Forelimb muscle (tissue), 1 donor: ENCODE data around the gene SEMA3B. TPM values are rescaled to one million over a fixed set of nuclear protein-coding genes. Genes with fewer than 3 reads are reported as not detected.
"Not testable (repeated sequence)": the region's sequence is repeated elsewhere in the genome, so short reads cannot be mapped to it uniquely, and the experiment has no call there.

Experiments
- DNase-seq: peaks from one replicate; pipeline ENCODE4 v3.0.0-alpha.2; 2013; ENCODE audit warnings: low read depth
- polyA plus RNA-seq: library from polyadenylated mRNA; unstranded; fragments of 120-200 nt; gene quantifications from one replicate; pipeline ENCODE4 v1.2.1, GENCODE V29; 2013; ENCODE audit not compliant: insufficient read length

The SEMA3B gene
- polyA plus RNA-seq, 1 donor, result 36.7 TPM

DNA sequence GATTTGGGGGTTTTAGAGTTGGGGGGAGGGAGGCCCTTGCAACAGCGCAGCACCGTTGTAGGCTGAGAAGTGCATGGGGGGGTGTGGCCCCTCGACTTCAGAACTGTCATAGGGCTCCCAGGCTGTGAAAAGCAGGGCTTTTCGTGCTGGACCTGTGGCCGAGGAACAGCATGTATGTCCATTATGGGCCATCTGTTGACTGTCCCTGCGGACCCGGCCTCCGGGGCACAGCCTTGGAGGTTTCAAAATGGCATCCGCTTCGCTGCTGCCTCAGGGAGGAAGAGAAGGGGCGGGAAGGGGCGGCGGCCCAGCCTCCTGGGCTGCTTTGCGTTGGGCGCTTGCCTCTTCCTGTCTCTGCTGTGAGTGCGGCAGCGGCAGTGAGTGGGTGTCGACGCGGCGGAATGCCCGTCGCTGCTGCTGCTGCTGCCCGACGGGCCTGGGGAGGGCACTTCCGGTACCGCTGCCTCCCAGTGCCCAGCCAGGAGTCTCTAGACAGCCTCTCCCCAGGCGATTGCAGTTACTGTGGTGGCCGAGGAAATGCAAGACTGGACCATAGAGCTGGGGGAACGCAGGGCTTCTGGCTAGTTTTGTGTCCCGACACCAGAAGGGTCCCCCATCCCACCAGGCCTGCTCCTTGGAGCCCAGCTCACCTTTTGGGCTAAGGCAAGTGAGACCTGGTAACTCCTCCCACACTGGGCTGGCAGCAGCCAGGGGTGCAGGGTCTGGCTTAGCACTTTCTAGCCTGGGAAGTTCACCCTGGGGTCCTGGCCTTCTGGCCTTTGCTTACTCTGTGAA, 31.0 kb upstream of the SEMA3B start:
- no peak for DNase-seq

DNA sequence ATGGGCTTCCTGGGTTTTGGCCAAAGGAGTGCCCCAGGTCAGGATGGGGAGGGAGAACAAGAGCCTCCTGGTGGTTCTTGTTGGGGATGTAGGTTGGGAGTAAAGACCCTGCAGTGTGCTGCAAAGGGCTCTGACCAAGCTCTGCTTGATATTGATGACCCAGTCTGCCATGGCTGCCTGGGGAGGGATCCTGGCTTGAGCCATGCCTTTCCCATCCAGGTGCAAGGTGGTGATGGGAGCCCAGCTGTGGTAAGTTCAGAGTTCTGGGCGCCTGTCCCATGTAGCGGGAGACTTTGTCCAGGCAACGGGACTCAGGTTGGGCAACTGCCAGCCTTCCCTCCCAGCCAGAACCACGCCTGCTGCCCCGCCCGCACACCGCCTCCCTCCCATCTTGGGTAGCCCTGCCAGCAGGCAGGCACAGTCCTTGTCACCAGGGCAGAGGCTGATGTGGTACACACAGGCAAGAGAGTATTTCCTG, 30.4 kb upstream of the SEMA3B start:
- DNase-seq, result no peak

DNA sequence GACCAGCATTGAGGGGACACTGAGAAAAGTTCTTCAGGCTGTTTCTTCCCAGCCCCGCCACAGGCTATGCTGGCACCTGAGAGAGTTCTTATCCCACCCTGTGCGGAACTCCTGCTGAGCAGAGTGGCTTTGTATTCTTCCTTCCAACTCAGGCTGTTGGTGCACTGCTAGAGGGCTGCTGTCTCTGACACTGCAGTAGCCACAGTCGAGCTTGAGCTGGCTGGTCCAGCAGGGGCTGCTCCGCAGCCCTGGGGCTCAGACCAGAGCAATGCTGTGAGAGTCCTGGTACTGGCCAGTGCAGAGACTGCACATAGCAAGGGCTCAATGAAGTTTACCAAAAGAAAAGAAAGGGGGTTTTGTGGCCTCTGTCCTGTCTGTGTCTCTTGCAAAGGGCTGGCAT, 29.3 kb upstream of the SEMA3B start:
- no peak for DNase-seq

DNA sequence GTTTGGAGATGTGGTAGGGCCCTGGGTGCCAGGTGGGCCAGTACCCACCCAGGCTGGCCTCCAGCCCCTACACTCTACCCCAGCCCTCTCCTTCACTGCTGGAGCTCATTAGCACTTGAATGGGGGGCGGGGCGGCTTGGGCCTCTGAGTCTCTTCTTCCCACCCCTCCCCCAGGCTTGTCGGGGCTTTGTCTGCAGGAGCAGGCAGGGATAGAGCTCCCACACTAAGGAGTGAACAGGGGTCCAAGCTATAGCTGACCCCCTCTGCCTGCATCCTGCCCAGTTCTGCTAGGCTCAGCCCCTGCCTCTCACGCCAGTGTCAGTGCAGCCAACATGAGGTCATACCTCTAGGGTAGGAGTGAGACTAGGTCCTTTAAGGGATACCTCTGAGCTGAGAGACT, 27.8 kb upstream of the SEMA3B start:
- DNase-seq, result no peak

DNA sequence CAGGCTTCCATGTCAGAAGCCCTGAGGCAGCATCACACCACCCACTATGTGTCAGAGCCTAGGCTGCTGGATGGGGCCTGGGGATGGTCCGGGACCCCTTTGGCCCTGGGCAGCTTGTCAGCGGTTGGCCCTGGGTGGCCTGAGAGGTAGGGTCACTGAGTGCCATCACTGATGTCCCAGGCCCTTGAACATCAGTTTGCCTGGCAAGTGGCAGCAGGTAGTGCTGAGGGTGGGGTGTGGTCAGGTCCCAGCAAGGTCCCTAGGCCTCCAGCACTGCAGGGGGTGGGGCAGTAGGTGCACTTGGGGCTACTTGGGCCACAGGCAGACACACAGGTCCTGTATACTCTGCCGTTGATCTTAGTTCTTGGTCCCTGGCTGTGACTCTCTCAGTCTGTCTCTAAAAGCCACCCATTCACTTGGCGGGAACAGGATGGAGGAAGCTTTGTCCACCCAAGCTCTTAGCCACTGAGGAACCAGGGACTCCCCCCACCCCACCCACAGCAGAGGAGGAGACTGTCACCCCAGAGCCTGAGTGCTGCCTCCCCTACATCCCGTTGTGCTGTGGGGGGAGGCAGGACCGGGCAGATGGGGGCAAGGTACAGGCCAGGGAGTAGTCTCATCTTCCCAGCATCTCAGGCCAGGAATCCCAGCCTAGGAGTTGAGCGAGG, 27.1 kb upstream of the SEMA3B start:
- no peak for DNase-seq

DNA sequence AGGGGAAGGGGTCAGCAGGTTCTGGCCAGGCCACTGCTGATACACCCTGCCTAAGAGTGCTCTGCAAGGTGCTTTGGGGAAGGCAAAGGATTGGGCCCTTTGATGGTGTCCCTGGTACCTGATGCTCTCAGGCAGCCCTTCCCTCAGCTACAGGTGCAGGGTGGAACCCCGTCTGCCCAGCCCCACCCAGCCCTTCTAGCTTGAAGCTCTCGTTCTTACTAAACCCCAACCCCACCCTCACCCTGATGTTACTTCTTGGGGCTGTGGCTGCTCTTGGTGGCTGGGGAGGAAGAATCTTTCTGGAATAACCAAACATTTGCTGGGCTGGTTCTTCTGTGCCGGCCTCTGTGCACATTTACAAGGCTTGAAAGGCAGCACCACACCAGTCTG, 26.6 kb upstream of the SEMA3B start:
- DNase-seq, result no peak

DNA sequence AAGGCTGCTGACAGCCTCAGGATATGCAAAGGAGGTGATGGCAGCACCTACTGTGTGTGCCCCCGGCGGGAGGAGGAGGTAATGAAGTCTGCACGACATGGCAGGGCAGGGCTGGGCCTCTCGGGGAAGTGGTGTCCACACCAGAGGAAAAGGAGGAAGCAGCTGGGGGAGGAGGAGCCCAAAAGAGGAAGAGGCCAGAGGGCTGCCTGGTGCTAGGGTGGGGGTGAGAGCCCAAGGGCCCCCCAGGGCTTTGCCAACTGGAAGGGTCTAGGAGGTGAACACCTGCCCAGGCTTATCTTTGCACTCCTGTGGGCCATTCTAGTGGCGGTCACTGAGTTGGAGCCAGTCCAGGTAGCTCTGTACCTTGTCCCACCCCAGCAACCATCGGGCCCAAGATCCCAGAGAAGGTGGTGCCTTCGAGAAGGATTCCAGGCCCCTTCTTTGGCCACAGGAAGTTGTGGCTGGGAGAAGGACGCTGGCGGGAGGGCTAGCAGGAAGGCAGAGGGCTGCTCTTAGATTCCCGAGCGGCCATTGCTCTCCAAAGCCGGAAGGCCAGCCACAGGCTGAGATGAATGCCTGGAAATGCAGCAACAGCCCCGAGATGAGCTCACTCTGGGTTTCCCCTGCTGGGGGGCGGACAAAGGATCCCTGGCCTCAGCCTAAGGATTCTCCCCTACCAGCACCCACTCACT, 25.9 kb upstream of the SEMA3B start:
- DNase-seq, result no peak

DNA sequence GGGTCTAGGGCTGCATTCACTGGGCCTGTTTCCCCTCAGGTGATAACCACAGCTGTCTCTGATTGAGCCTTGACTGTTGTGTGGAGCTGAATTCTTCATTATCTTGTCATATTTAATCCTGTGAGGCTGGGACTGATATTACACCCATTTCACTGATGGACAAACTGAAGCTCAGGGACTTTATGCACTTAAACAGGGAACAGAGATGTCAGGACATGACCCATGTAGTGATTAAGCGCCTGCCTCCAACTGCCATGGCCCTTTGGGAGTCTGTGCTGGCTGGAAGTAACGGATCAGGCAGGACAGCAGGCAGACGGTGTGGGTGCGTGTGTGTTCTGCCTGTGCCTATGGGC, 25.4 kb upstream of the SEMA3B start:
- no peak for DNase-seq

DNA sequence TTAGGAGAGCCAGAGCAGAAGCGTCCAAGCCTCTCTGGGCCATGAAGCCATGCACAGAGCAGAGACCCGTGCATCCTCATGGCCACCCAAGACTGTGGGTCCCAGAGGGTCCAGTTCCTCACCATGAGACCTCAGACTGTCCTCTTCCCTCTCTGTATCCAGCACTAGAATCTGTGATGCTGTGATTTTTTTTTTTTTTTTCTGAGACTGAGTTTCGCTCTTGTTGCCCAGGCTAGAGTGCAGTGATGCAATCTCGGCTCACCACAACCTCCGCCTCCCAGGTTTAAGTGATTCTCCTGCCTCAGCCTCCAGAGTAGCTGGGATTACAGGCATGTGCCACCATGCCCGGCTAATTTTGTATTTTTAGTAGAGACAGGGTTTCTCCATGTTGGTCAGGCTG, 24.1 kb upstream of the SEMA3B start:
- DNase-seq, result not testable (repeated sequence)

DNA sequence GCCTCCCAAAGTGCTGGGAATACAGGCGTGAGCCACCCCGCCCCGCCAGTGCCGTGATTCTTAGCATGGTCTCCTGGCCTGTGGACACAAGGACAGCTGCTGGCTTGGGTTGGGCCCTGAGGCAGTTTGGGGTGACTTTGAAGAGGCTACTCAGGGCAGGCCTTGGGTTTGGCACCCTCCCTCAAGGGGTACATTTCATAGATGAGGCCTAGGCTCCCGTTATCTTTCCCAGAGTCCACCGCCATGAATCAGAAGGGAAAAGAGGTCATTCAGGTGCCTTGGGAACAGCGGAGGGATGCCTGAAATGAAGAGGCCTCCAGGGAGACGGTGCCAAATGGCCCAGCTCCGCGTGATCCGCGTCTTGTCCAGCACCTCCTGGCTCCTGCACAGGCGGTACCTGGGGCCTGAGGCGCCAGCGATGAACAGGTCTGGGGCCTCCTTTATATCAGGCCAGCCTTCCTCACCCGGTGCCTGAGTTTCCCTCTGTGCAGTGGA, 23.6 kb upstream of the SEMA3B start:
- DNase-seq, result no peak

DNA sequence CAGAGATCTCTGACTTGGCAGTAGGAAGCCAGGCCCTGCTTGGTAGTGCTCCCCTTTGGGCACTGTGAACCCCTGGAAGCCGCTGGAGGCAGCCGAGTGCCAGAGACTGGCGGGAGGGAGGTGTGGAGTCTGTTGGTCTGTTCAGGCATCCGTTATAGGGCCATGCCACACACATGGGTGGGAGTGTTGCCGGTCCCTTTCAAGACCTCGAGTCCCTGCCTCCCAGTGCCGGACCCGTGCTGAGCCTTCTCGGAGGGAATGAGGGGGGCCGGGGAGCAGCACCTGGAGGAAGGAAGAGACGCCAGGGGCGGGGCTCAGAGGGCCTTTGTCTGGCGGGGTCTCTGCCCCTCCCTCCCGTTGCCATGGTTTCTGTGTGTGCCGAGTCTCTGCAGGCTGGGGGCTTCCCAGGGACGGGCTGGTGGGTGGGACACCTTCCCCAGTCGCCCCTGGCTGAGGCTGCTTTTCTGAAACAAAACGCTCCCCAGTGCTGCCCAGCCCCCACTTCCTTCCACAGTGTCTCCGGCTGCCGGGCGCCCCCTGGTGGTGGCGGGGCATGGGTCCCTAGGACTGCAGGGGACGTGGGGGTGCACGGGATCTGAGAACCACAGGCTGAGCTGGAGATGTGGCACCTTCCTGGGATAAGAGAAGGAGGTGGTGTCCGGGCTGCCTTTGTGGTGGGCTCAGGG, 23.0 kb upstream of the SEMA3B start:
- no peak for DNase-seq

DNA sequence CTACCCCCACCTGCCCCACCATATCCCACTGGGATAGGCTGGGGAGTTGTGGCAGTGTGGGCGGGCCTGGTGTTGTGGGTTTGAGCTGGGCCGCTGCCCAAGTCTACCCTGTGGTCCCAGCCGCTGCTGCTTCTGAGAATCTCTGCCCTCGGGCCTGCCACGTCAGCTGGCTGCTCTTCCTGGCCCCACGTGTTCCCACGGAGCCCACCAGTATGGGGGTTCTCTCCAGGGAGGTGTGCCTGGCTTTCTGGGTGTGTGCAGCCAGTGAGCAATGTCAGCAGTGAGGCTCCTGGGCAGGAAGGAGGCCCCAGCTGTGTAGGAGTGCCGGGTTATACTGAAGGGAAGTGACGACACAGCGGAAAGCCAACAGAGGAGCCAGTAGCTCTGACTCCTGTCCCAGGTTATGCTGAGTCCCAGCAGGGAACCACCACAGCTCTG, 22.4 kb upstream of the SEMA3B start:
- DNase-seq, result no peak

DNA sequence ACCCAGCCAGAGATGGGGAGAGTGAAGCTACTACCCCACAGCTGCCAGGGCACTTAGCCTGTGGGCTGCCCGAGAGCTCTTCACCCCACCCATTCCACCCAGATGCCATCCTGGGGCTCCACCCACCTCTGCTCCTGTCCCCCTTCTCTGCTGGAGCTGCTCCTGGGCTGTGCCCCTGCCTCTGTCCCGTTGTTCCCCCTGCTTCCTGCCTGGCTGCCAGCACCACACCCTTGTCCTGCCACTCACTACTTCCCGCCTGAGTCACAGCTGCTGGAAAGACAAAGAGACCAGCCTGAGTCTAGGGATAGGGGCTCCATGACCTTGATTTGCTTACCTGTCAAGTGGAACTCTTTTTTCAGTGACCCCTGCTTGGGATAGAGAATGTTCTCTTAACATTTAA, 20.6 kb upstream of the SEMA3B start:
- DNase-seq, result no peak

DNA sequence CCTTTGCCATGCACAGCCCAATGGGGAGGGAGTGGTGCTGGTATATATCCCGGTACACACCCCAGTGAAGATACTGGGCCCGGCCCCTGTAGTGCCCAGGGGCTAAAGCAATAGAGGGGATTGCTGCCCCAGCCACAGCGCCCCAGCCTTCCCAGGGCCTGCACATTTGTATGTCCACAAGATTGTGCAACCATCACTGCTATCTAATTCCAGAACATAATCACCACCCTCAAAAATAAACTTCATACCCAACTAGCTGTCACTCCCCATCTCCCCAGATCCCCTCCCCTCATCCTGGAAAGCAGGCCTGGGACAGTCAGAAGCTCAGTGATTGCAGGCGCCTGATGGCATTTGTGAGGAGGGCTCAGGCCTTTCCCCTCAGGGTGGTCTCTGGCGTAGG, 19.5 kb upstream of the SEMA3B start:
- DNase-seq, result no peak

DNA sequence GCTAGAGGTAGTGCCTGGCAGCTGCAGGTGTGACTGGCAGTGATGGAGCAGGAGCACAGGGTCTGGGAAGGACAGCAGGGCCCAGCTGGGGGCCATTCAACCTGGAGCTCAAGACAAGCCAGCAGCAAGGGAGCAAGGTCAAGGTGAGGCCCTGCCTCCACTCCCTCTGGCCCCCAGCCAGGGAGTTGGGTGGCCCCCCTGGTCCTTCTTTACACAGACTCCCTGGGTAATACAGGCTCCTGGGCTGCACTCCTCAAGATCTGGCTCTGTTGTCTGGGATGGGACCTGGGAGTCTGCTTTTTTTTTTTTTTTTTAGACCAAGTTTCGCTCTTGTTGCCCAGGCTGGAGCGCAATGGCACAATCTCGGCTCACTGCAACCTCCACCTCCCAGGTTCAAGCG, 18.4 kb upstream of the SEMA3B start:
- DNase-seq, result no peak

DNA sequence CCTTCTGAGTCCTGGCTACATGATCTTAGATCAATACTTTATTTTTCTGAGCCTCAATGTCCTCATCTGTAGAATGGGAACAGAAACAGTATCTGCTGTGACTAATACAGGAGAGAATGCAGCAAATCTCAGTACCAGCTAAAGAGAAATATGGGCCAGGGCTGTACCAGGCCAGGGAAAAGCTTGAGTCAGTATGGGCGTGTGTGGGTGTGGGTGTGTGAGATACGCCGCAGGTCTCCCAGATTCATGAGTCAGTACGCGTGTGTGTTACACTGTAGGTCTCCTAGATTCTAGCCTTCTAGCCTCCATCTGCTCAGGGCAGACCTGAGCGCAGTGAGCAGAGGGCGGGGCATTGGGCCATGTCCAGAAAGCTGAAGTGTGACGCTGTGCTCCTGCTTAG, 17.7 kb upstream of the SEMA3B start:
- no peak for DNase-seq

DNA sequence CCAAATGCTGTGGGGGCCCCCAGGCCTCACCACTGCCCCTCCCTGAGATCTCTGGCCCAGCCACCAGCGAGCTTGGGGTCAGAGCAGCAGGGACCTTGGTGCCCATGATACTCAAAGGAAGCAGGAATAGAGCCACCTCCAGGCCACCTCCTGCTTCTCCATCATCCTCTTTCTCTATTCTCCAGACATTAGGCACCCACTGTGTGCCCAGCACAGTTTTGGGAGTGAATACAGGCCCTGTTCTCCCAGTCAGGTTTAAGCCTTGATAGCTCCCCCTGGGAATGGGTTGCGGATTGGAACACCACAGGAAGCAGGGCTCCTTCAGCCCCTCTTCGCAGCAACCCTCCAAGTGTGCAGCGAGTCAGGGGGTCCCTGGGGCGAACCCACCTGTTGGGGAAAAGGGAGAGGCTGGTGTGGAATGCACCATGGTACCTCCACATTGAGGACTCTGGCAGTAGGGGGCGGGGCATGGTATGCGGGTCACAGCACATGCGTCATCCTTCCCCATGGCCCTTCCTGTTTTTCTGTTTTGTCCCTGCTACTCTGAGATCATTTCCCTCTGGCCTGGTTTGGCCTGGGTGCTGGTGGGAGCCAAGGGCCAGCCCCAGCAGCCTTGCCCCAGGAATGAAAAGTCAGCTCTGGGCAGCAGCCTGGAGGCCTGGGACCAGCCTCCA, 14.2 kb upstream of the SEMA3B start:
- DNase-seq, result no peak

DNA sequence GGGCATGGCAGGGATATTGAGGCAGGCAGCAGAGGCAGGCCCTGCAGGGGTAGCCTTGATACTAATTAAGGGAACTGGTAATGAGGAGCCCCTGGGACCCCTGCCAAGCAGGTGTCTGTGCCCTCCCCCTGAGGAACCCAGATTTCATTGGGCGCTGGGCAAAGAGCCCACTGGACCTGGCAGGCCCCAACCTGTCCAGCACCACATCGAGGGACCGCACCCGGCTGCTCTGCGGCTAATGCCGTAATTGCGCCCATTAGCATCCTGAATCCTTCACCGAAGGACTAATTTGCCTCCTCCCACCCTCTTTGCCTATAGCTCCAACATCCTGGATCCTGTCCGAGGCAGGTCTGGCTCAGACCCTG, 13.7 kb upstream of the SEMA3B start:
- DNase-seq, result no peak

DNA sequence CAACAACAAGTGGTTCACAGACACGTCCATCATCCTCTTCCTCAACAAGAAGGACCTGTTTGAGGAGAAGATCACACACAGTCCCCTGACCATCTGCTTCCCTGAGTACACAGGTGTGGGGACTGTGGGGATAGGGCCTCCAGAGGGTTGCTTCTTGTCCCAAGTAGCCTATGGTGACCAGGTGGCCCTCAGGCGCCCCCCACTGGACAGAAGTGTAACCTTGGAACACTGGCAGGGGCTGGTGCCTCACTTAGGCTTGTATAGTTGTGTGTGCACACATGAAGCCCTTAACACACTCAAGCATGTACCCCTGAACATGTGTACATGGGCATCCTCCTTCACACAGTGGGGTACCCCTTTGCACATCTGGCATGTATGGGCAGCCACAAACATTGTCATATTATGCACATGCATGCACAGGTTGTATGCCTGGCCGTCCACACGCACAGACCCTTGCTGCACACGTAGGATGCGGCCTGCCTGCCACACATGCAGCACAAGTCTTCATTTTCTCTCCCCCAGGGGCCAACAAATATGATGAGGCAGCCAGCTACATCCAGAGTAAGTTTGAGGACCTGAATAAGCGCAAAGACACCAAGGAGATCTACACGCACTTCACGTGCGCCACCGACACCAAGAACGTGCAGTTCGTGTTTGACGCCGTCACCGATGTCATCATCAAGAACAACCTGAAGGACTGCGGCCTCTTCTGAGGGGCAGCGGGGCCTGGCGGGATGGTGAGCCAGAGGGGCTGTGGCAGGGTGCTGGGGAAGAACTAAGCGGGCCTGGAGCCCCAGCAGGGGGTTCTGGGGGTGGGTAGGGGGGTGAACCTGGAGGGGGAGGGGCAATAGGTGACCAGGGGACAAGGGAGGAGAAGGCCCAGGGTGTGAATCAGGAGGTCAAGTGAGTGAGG, 11.7 kb upstream of the SEMA3B start:
- DNase-seq, result no peak

DNA sequence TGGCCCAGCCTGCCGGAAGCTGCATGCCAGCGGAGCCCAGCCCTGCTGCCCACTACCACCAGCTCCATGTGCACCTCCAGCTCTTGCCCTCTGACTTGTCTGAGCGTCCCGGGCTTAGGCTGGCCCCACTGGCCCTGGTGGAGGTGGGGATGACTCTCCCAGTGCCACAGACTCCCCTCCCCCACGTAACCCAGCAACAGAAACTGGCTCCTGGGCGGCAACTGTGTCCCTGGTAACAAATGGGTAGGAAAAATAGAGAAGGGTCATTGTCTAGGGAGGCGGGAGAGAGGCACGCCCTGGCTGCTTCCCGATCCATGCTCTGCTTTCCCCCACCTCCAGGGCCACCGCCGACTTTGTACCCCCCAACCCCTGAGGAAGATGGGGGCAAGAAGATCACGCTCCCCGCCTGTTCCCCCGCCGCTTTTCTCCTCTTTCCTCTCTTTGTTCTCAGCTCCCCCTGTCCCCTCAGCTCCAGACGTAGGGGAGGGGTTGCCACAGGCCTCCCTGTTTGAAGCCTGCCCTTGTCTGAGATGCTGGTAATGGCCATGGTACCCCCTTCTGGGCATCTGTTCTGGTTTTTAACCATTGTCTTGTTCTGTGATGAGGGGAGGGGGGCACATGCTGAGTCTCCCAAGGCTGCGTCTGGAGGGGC, 10.8 kb upstream of the SEMA3B start:
- DNase-seq, result no peak
